HK-2 (cell line): ENCODE results near the gene TBC1D20.
"Not testable (repeated sequence)": the region's sequence is repeated elsewhere in the genome, so short reads cannot be mapped to it uniquely, and the experiment has no call there.

ENCODE experiments used
- DNase-seq: peaks from one replicate; pipeline ENCODE4 v3.0.0-alpha.2; 2018; ENCODE audit not compliant: unreplicated experiment

The TBC1D20 gene

DNA sequence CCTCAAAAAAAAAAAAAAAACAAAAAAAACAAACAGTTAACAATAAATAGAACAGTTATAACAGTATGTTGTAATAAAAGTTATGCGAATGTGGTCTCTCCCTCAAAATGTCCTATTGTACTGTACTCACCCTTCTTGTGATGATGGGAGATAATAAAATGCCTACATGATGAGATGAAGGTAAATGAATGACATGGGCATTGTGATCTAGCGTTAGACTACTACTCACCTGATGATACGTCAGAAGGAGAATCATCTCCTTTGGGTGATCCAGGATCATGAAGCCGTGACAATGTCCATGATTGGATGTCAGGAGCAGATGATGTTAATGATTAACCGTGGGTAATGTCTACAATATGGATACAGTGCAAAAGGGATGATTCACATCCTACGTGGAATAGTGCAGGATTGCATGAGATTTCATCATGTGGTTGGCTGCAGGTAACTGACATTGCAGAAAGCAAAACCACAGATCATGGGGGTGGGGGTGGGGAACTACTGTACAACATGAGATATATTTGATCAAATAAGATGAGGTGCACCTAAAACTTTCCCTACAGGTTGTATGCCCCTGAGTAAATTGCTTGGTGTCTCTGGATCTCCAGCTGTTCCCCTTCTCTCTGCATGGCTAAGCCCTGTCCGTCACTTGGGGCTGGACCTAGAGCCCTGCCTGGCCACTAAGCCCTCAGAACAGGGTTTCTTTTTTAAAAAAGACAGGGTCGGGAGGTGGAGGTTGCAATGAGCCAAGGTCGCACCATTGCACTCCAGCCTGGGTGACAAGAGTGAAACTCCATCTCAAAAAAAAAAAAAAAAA is 60.4 kb downstream of the TBC1D20 start:
- DNase-seq = peak; percentile 88

DNA sequence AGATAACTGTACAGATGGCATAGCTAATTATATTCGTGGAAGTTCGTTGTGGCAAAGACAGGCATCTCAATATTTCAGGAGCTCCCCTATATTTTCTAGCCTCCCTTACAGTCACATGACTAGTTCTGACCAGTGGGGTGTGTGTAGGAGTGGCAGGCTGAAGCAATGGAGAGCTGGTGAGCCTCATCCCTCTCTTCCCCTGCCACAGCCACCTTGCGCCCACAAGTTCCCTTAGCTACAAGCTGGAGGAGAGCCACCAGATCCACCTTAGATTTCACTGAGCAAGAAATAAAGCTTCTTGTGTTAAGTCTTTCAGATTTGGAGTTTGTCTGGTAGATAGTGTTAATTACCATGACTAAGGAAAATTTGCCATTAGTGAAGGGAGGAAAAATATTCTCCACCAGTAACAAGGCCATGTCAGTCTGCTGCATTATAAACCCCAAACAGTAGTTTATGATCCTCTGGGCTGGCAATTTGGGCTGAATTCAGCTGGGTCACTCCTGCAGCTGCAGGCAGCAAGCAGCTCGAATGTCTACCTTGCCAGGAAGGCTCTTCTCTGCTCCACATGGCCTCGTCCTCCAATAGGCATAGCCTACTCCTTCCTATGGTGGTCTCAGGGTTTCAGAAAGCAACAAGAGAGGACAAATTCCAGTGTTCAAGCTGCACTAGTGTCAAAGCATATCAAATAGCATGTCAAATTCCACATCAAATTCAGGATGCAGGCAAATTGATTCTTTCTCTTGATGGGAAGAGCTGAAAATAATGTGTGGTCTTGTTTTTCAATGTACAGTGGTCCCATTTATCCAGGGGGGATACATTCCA is 61.7 kb downstream of the TBC1D20 start:
- peak; percentile 58 for DNase-seq

DNA sequence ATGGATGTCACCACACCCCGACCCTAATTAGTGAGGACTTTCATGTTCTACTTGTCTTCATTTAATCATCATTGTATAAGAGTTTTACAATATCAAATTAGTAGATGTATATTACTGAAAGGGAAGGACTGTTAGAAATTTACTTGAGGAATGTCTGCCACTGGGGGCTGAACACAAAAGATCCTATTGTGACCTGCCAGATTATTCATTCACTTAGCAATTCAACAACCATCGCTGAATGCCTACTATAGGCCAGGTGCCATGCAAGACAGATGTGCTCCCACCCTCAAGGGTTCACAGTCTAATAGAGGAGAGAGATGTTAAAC is 62.2 kb downstream of the TBC1D20 start:
- DNase-seq = no peak

DNA sequence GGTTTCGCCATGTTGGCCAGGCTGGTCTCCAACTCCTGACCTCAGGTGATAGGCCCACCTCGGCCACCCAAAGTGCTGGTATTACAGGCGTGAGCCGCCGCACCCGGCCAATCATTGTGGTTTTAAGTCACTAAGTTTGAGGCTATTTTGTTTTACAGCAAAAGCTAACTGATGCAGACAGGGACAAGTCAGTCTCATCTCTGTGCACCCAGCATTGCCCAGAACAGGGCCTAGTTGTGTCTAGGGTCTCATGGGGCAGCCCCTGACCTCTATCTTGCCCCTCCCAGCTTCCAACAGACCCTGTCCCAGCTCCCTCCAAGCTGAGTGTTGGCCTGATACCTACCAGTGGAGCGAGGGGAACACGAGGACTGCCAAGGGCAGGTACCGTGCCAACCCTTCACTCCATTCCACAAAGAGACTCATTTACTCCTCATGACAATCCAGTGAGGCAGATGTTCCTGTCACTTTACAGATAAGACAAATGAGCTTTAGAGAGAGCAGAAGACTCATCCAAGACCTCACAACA is 63.1 kb downstream of the TBC1D20 start:
- DNase-seq = no peak

DNA sequence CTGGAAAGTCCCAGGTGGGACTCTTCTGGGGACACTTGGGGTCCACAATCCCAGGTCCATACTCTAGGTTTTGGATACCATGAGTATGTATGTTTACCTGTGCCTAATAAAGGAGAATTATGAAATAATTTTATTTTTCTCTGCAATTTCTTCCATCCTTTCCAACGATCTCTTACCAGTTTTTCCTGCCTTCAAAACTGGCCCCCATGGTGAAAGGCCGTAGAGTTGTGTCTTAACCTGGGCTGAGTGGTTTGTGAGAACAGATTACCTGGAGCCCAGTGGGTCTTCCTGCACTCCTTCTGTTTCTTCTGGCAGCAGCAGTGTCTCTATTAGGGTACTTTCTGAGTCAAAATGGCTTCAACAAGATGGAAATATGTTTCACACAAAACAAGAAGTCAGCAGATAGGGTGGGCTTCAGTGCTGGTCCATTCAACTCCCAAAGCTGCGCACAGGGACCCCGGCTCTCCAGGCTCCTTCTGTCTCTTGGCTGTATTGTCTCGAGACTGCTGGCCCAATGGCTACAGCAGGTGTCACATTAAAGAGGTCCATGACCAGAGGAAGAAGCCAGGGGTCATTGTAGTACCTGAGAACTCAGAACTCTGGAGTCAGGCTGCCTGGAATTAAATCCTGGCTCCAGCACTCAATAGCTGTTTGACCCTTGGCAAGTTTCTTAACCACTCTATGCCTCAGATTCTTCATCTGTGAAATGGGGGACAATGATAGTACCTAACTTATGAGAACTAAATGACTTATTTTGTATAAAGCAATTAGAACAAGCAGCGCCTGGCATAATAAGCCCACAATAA is 64.7 kb downstream of the TBC1D20 start:
- no peak for DNase-seq

DNA sequence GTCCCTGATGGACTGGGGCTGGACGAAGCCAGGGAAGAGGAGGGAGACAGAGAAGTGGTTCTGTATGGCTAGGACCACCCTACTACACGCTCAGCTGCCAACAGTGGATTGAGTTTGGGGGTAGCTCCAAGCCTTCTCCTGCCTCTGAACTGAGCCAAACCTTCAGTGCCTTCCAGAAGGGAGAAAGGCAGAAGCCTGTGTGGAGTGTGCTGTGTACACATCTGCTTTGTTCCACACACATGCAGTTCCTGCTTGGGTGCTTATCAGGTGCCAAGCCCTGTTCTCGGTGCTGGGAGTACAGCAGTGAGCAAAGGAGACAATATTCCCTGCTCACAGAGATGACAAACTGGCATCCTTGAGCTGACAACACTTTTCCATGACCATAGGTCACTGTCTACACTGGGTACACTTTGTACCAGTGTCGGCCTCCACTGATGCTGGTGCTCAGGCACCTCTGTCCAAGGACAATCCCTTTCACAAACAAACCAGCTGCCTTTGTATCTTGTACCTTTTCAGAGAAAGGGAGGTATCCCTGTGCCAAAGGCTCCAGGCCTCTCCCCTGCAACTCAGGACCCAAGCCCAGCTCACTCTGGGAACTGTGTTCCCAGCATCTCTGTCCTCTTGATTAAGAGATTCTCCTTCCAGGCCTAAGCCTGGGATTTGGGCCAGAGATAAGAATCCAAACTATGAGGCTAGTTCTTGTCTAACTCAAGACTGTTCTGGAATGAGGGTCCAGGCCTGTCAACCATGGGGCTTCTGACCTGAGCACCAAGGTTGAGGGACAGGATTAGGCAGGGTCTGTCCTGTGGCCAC is 65.5 kb downstream of the TBC1D20 start:
- DNase-seq = no peak

DNA sequence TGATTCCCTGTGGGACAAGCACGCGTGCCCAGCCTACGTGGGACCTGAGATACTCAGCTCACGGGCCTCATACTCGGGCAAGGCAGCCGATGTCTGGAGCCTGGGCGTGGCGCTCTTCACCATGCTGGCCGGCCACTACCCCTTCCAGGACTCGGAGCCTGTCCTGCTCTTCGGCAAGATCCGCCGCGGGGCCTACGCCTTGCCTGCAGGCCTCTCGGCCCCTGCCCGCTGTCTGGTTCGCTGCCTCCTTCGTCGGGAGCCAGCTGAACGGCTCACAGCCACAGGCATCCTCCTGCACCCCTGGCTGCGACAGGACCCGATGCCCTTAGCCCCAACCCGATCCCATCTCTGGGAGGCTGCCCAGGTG is 66.1 kb downstream of the TBC1D20 start:
- no peak for DNase-seq

DNA sequence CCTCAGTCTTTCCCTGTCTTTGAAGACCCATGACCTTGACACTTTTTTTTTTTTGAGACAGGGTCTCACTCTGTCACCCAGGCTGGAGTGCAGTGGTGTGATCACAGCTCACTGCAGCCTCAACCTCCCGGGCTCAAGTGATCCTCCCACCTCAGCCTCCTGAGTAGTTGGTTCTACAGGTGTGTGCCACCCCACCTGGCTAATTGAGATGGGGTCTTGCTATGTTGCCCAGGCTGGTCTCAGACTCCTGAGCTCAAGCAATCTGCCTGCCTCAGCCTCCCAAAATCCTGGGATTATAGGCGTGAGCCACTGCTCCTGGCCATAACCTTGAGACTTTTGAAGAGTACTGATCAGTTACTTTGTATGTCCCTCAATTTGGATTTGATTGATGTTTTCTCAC is 69.0 kb downstream of the TBC1D20 start:
- not testable (repeated sequence) for DNase-seq

DNA sequence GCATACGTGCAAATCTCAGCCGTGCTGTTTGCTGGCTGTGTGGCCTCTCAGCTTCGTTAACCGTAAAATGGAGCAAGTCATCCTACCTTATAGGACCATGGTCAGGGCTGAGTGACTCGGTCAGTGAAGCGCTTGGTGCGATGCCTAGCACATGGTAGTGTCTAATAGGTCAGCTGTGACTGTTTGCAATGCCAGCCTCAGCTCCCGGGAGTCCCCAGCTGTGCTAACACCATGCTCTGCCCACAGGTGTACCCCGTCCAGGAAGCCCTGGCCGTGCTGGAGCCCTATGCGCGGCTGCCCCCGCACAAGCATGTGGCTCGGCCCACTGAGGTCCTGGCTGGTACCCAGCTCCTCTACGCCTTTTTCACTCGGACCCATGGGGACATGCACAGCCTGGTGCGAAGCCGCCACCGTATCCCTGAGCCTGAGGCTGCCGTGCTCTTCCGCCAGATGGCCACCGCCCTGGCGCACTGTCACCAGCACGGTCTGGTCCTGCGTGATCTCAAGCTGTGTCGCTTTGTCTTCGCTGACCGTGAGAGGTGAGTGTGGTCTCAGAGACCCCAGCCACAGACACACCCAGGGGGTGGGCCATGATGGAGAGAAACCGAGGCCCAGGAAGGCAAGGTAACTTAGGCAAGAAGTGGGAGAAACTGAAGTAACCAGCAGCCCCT is 71.2 kb downstream of the TBC1D20 start:
- peak; percentile 90 for DNase-seq

DNA sequence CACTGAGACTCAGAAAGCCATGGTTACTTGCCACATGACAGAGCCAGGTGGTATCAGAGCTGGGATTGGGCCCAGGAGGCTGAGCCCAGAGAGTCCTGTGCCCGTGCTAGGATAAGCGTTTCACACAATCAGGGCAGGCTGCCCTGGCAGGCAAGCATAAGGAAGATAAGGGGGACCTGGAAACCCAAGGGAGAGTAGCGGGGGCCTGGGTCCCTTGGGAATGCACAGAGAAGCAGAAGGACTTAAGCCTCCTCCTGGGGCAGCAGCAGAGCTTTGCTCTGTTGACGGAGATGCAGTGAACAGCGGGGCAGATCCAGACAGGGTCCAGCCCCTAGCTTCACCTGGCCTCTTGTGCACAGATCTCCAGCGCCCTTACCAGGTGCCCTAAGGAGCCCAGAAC is 73.1 kb downstream of the TBC1D20 start:
- no peak for DNase-seq

DNA sequence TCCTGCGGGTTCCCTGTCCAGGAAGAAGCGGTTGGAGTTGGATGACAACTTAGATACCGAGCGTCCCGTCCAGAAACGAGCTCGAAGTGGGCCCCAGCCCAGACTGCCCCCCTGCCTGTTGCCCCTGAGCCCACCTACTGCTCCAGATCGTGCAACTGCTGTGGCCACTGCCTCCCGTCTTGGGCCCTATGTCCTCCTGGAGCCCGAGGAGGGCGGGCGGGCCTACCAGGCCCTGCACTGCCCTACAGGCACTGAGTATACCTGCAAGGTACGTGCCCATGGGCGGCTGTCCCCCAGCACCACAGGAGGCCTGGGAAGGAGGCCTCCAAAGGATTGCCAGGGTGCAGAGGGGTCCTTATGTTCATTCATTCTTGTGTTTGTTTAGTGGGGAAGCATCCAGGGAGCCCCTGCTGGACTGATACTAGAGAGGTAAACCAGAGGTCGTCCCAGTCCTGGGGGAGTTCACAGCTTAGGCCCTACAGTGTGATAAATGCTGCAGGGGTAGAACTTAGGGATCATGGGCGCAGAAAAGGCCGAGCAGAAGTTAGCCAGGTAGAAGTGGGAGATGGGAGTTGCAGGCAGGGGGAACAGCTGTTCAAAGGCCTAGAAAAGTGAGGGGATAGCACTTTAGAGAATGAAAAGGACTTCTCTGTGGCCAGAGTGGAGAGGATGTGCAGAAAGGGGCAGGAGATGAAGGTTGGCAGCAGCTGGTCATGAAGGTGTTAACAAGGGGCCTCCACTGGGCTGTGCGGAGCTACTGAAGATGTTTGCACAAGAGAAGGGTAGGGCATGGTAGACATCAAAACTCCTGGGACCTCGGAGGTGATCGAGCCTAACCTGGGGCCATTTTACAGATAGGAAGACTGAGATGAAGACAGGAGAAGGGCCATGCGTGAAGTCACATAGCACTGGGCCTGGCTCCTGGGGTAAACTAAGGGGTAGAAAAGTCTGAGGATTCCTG is 74.0 kb downstream of the TBC1D20 start:
- DNase-seq = no peak

DNA sequence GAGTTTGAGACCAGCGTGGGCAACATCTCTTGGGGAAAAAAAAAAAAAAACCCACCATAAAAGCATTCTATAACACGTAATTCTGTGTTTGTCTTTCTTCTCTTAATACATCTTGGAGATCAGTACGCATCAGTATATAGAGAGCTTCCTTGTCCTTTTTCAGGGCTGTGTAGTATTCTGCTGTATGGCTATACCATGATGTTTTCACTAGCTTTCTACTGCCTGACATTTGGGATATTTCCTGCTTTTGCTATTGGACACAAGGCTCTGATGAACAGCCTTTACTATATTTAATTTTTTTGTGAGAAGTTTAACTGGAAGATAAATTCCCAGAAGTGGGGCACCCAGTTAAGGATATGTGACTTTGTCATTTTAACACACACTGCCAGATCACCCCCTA is 74.8 kb downstream of the TBC1D20 start:
- DNase-seq = no peak

DNA sequence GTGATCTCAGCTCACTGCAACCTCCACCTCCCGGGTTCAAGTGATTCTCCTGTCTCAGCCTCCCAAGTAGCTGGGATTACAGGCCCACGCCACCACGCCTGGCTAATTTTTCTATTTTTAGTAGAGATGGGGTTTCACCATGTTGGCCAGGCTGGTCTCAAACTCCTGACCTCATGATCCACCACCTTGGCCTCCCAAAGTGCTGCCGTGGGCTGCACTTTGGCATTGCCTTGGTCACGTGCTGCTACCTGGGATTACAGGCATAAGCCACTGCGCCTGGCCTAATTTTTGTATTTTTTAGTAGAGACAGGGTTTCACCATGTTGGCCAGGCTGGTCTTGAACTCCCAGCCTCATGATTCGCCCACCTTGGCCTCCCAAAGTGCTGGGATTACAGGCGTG is 75.7 kb downstream of the TBC1D20 start:
- not testable (repeated sequence) for DNase-seq
